HG03469 (cell line): ENCODE measurements around the gene RAB35.

Source experiments
- ATAC-seq: cut with Tn5 transposase; IDR thresholded peaks from one replicate; pipeline ENCODE4 v1.9.1; 2021; ENCODE audit warnings: mild to moderate bottlenecking, moderate library complexity, moderate number of reproducible peaks; ENCODE audit not compliant: unreplicated experiment

Gene RAB35

DNA sequence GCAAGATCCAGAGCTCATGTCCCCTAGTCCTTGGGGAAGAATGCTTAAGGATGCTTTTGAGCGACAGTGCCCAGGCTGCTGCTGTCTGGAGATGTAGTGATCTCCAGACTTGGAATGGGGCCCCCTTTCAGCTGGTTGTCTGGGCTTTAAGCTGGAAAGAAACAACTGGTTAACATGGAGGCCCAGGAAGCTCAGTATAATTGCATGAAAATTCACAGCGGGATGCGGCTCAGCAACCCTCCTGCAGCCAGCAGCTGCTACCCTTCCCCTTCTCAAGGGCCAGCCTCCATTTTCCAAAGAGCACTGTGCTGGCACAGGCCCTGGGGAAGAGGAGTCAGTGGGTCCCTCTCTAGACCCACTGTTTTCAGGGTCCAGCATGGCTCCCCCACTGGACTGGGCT, 26.3 kb downstream of the RAB35 start:
- ATAC-seq = no peak

DNA sequence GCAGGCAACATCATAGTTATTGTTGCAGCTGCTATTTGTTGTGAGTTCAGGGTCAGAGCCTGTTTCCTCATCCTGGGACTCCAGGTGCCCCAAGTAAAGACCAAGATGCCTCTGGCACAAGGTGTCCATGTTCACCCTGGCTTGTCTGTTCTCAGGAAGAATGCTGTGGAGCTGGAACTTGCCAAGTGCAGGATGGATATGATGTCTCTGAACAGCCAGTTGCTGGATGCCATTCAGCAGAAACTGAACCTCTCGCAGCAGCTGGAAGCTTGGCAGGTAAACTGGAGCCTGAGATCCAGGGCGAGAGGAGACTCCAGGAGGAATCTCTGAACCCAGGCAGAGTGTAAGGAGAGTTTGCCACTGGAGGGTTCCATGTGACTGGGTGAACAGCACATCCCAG, 26.8 kb downstream of the RAB35 start:
- no peak for ATAC-seq

DNA sequence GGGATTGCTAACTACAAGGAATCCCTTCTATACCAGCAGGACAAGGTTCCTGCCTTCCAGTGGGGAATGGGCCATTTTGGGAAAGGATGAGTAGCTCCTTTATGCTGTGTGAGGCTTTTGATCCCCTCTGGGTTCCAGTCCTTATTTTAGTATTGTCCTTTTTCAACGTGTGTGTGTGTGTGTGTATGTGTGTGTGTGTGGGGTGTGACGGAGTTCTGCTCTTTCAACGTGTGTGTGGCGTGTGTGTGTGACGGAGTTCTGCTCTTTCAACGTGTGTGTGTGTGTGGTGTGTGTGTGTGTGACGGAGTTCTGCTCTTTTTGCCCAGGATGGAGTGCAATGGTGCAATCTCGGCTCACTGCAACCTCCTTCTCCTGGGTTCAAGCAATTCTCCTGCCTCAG, 27.4 kb downstream of the RAB35 start:
- ATAC-seq = no peak

DNA sequence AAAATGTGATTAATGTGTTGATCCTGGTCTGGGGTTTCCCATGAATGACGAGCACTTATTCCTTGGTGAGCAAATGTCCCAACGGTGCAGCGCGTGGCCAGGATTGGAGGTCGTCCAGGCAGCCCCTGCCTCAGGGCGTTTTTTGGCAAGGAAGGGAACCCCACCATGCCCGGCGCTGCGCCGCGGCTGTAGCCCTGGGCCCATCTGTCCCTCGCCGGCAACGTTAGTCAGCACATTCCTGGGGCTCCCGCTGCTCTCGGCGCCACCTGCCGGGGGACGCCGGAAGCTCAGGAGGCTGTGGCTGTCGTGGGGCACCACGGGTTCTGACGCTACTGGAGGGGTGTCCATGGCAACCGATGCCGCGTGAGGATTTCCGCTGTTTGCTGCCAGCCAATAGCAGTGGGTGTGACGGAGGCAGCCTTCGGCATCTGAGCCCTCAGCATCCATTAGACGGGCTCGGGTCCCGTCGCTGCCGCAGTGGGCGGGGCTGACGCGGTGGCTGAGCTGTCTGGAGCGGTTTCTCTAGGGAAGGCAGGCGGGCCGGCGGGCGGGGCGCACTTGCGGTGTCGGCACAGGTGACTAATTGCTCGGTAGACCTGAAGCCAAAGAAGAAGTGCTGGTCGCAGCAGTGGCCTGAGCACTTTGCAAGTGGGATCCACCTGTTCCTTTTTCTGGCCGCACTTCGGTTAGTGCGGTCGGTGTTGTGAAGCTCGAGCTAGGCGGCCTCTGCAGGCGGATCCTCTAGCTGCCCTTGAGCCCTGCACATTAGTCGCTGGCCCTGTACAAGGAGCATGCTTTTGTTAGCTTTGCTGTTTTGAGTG, 29.5 kb downstream of the RAB35 start:
- ATAC-seq = peak; percentile 94

DNA sequence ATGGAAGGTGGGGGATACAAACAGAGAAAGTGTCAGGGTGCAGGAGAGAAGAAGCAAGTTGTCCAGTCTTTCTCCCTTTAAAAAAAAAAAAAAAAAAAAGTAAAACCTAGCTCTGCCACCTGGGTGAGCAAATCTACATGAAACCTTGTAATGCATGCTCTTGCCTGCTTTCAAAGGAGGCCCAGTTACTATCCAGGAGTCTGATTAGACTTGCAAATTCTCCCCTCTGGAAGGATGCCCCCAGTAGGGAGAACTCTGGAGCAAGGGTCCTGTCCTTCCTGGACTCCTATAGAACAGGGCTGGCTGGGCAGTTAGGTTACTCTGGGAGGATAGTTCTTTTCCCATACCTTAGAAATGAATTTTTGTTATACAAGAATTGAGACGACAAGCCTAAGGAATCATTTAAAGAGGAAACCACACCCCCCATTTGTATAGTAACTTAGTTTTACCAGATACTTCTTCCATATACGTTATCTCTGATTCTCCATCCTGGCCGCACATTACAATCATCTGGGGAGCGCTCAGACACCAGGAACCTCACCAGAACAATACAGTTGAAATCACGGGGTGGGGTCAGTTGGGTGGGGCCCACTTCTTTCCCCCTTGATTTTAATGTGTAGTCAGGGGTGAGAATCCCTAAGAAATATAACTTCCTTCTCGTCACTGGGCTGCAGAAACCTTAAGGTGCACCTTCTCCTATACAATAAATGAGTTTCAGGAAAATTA, 30.5 kb downstream of the RAB35 start:
- ATAC-seq = no peak

DNA sequence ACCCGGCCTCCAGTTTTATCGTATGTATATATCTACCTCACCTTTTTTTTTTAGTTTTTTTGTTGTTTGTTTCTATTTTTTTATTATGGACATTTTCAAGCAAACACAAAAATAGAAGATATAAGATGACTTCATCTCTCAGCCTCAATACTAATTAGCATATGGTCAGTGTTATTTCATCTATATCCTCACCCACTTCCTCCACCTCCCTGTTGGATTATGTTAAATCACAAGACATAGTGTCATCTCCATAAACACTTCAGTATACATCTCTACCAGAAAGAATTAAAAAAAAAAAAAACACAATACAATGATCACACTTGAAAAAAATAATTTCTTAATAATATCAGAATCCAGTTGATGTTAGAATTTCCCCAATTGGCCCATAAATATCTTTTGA, 34.9 kb downstream of the RAB35 start:
- no peak for ATAC-seq

DNA sequence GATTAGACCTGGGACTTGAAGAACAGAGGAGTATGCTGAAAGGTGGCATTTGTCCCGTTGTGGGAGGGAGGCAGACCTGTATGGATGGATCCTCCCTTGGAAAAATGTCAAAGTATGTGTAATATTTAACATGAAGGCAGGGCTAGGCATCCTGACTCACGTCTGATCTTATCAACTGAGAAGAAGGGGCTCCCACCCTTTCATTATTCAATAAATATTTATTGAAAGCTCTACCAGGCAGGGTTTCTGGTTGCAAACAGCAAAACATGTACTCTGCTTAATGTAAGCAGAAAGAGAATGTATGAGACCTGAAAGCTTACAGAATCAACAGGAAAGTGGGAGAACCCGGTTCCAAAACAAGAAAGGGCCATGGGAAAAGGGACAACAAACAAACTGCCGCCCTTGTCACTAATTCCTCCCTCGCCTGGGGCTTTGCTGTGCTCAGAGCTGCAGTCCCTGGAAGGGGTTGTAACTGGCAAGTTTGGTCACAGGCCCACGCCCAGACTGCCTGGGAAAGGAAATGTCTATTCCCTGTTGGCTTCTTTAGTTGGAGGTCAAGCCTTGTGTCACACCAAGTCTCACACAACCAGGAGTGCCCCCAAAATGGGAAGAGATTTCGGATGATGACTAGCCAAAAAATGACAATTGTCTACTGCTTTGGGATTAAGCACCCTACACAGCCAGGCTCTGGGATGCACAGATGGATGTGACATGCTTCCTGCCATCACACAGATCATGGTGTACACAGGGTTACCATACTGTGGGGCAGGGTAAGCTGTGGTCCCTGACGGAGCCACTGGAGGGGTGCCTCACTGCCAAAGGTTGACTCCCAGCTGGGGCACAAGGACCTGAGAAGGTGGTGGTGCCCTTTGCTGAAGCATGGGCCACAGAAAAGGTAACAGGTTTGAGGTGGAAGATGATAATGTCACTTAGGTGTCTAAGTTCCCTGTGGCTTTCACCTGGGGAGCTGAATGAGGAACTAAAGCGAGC, 36.8 kb downstream of the RAB35 start:
- no peak for ATAC-seq

DNA sequence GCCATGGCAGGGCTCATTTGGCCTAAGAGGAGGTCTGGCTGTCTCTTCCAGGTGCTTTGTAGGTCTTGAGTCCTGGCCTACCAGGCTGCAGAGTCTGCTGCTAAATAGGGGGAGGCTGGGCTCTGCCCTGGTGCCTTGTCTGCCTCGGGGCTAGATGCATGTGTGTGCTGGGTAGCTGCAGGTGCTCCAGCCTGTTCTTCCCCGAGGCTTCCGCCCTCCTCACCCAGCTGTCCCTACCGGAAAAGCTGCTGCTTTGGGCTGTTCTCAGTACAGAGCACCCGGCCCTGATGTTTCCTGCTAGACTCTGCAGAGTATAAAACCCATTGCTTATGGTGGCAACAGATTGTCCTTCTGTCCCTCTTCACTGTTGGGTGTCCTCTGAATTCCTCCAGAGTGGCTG, 37.7 kb downstream of the RAB35 start:
- no peak for ATAC-seq

DNA sequence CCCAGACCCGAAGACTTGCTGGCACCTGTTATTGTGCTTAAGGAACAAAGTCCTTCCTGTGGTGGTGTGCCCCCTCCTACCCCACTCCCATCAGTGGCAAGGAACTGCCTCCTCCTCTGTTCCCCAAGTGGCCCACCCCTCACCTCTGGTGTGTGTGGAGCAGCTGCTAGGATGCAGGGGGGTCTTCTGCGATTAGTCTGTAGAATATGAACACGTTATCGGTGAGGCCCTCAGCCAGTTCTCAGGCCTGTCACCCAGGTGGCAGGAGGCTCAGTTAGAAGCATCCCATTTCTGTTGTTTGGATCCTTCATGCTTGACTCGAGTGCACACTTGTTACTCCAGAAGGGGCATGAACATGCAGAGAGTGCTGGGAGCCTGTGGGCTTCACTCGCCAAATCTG, 39.3 kb downstream of the RAB35 start:
- no peak for ATAC-seq

DNA sequence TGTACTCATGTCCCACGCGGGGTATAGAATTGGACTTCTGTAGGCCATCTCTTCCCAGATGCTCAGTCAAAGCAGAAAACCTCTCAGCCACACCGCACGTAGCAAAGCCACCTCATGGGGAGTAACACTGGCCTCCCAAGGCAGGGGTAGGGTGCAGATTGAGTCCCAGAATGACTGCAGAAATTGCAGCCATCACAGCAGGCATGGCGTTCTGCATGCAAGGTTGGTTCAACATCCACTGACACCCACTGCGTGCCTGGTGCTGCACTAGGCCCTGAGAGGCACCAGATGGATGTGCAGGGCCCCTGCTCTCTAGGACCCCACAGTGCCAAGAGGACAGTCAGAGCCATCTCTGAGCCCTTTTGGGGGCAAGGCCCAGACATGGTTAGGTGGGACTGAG, 39.9 kb downstream of the RAB35 start:
- ATAC-seq = no peak

DNA sequence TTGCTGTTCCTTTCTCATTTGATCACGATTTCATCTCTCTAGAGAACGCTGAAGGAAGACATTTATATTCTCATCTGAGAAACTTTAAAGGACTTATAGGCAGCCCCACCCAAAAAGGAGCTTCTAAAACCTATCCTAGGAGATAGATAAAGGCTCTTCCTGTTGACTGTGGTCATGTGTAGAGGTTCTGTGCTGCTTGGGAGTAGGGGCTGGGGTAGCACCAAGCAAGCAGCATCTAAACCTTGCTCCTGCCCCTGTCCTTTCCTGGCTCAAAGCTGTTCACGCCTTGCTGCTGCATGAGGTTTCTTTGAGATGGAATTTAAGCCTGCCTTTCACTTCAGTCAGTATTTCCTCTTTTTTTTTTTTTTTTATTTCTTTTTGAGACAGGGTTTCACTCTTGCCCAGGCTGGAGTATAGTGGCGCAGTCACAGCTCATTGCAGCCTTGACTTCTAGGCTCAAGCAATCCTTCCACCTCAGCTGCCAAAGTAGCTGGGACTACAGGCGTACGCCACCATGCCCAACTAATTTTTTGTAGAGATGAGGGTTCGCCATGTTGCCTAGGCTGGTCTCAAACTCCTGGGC, 41.4 kb downstream of the RAB35 start:
- ATAC-seq = no peak

DNA sequence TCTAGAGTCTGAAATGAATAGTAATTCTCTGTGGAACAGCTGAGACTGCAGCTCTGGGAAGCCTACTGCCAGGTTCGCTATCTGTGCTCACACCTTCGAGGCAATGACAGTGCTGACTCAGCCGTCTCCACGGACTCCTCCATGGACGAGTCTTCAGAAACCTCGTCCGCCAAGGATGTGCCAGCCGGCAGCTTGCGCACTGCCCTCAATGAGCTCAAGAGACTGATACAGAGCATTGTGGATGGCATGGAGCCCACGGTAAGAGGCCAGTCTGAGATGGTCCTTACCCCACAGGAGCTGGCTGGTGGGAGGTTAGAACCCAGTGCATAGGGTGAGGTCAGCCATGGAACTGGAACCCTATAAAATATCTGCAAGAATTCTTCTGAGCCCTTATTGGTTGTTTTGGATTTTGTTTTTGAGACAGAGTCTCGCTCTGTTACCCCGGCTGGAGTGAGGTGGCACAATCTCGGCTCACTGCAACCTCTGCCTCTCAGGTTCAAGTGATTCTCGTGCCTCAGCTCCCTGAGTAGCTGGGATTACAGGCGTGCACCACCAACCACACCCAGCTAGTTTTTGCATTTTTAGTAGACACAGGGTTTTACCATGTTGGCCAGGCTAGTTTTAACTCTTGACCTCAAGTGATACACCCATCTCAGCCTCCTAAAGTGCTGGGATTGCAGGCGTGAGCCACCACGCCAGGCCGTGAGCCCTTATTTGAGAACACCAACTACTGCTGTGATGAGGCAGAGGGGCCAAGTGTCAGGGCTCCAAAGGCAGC, 43.9 kb downstream of the RAB35 start:
- no peak for ATAC-seq

DNA sequence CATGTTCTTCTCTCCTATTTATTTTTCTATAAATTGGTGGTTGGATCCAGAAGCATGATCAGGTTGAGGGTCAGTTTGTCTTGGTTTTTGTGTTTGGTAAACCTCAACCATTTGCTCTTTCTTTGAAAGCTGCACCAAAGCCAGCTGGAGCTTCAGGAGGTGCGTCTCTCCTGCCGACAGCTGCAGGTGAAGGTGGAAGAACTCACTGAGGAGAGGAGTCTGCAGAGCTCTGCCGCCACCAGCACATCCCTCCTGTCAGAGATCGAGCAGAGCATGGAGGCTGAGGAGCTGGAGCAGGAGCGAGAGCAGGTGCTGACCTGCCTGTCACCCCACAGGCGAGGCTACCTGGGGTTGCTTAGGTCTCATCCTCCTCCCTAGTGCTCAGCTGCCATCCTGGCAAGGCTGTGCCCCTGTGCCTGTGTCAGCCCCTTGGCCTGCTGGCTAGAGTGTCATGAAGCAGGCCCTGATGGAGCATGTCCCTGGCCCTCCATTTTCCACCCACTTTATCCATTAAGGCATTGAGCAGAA, 45.0 kb downstream of the RAB35 start:
- ATAC-seq = no peak

DNA sequence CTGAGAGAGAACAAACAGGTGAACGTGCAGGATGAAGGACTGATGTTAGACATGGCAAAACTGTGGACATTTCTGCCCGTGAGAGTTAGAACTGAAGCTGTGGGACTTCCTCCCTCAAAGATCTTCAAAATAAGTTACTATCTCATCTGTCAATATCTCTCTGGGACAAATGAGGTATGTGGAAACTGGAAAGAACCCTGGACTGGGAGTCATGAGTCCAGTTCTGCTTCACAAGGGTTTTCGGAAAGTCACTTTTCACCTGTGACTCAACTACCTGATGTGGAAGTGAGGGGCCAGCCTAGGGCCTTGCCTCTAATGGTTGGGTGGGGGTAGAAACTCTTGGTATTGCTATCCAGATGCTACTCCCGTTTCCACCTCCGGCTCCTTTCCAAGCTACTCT, 47.3 kb downstream of the RAB35 start:
- ATAC-seq = no peak

DNA sequence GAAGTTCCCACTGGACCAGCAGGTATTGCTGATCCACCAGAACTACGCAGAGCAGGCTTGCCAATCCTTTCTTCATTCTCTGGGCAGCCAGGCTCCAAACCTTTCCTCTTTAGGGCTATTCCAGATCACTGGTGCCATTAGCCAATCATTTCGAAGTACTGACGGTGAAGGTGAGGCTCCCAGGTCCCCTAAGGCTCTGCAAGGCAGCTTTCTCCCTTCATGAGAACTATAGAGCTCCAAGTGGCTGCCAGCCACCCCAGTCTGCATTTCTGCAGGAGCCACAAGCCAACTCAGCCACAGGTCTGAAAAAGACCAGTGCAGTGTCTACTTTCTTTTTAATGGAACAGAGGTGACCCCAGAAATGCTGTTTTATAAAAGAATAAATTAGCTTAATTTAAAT, 48.7 kb downstream of the RAB35 start:
- ATAC-seq = no peak

DNA sequence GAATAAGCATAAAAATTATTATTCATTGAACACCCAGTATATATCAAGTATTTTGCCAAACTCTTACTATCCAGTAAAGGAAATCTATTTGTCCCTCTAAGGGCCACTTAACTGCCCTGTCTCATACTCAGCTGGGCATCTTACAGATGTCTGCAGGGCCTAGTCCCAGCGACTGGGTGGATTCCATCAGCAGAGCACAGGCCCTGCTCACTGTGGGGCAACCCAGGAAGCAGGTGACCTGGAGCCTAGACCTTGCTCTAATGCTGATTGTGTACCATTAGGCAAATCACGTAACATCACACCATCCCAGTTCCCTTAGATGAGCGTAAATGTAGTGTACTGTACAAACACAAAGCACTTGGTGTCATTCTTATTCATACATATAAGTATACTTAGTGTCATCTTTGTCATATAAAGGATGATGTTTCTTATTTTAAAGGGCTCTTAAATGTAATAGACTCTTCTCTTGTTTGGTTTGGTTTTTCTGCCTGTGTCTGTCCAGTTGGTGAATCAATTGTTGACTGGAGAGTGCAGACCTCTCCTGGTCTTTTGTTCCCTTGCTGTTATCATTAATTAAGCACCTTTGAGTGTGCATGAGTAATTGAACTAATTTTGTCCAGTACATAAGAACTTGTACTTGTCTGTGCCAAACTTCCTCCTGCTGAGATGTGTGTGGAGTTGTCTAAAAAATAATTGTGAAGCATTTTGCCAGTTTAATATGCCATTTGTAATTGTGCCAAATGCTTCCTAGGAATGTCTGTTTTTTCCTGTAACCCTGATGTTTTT, 49.3 kb downstream of the RAB35 start:
- ATAC-seq = no peak

DNA sequence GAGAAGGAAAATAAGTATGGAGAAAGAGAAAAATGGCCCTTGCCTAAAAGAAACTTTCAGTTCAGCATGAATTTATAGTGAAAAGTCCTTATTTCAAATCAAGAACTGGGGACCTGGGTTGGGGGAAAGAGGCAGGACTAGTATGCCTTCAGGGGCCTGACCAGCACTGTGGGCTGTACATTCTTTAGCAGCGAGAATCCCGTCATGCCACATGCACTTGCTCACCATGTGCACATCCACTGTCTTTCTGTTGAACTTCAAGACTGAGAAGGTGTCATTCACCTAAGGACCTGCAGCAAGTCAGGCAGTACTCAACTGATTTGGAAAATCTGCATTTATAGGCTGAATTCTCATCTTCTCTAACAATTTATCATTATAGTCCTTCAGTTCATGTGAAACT, 50.2 kb downstream of the RAB35 start:
- no peak for ATAC-seq

DNA sequence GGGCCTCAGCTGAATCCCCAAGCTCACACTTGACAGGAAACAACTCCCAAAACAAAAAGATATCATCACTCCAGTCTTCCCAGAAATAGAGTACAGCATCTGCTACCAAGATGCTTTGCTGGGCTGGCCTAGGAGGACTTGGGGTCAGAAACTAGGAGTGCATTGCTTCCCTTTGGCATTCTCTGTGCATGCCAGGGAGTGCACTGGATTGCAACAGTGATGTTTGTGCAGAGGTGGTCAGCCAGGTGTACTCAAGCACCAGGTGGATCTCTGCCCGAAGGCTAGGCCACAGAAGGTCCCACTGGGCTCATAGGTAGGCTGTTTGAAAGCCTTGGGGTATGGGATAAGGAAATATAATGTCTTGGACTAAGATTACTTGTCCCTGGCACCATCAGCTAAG, 51.1 kb downstream of the RAB35 start:
- ATAC-seq = no peak
